ENCODE data around the gene COL15A1. TPM values are rescaled to one million over a fixed set of nuclear protein-coding genes. Genes with fewer than 3 reads are reported as not detected.
A peak's percentile ranks its signal among the peaks of the same experiment; 100 is the strongest.
"Not testable (repeated sequence)": the region's sequence is repeated elsewhere in the genome, so short reads cannot be mapped to it uniquely, and the experiment has no call there.

Gene COL15A1
- polyA plus RNA-seq, 4 donors, result 0.22 to 12.5 (median 2.5) TPM

- FAIRE-seq (no peak), DNase-seq (no peak)
Observed at GRCh38 chr9:99090336-99091130, 146.8 kb downstream of the COL15A1 start.

GRCh38 chr9:99092643-99093491 is 149.2 kb downstream of the COL15A1 start:
- no peak for FAIRE-seq
- peak in 1 of 2 donors; percentile 41 for DNase-seq
- Histone ChIP-seq H3K4me1 (ENCODE audit: control insufficient read depth in 3 of 3, insufficient read depth in 2 of 3, low read depth in 1 of 3, low read length in 2 of 3) (no peaks in the 10 kb centered on the region), H3K27ac (ENCODE audit: low read depth in 1 of 3, low read length in 2 of 3) (no peak overlapping the region), H3K4me3 (ENCODE audit: low read depth in 1 of 3, low read length in 3 of 3) (no peak overlapping the region), H3K9me3 (ENCODE audit: control insufficient read depth in 2 of 2, insufficient read depth in 1 of 2, low read depth in 1 of 2, low read length in 1 of 2) (peaks cover 0 to 8% of the 10 kb centered on the region in 2 donors), H3K27me3 (ENCODE audit: control insufficient read depth in 3 of 3, insufficient read depth in 3 of 3, low read length in 3 of 3) (no peaks in the 10 kb centered on the region), H3K36me3 (ENCODE audit: control insufficient read depth in 3 of 3, insufficient read depth in 2 of 3, low read depth in 1 of 3, low read length in 3 of 3) (no peaks in the 10 kb centered on the region)
- WGBS, 3 donors, result 60 to 80% (median 72%) methylated on average over 6 of the region's 6 CpGs

More at GRCh38 chr9:99090336-99091130, 146.8 kb downstream of the COL15A1 start:
- Histone ChIP-seq H3K27me3 (ENCODE audit: control insufficient read depth in 3 of 3, insufficient read depth in 3 of 3, low read length in 3 of 3) (peaks cover 0 to 3% (median 0%) of the 10 kb centered on the region in 3 donors), H3K27ac (ENCODE audit: low read depth in 1 of 3, low read length in 2 of 3) (no peak overlapping the region), H3K9me3 (ENCODE audit: control insufficient read depth in 2 of 2, insufficient read depth in 1 of 2, low read depth in 1 of 2, low read length in 1 of 2) (peaks cover 0 to 8% of the 10 kb centered on the region in 2 donors), H3K4me1 (ENCODE audit: control insufficient read depth in 3 of 3, insufficient read depth in 2 of 3, low read depth in 1 of 3, low read length in 2 of 3) (no peaks in the 10 kb centered on the region), H3K4me3 (ENCODE audit: low read depth in 1 of 3, low read length in 3 of 3) (no peak overlapping the region), H3K36me3 (ENCODE audit: control insufficient read depth in 3 of 3, insufficient read depth in 2 of 3, low read depth in 1 of 3, low read length in 3 of 3) (no peaks in the 10 kb centered on the region)
- WGBS, 3 donors, result 89 to 95% (median 92%) methylated on average over 5 of the region's 5 CpGs

- FAIRE-seq (no peak), DNase-seq (no peak)
- Histone ChIP-seq H3K9me3 (ENCODE audit: control insufficient read depth in 2 of 2, insufficient read depth in 1 of 2, low read depth in 1 of 2, low read length in 1 of 2) (peaks cover 0 to 8% of the 10 kb centered on the region in 2 donors), H3K36me3 (ENCODE audit: control insufficient read depth in 3 of 3, insufficient read depth in 2 of 3, low read depth in 1 of 3, low read length in 3 of 3) (no peaks in the 10 kb centered on the region), H3K4me3 (ENCODE audit: low read depth in 1 of 3, low read length in 3 of 3) (no peak overlapping the region), H3K4me1 (ENCODE audit: control insufficient read depth in 3 of 3, insufficient read depth in 2 of 3, low read depth in 1 of 3, low read length in 2 of 3) (no peaks in the 10 kb centered on the region), H3K27ac (ENCODE audit: low read depth in 1 of 3, low read length in 2 of 3) (no peak overlapping the region), H3K27me3 (ENCODE audit: control insufficient read depth in 3 of 3, insufficient read depth in 3 of 3, low read length in 3 of 3) (no peaks in the 10 kb centered on the region)
- WGBS, 3 donors, result 76 to 86% (median 80%) methylated on average over 3 of the region's 3 CpGs
Observed at GRCh38 chr9:99093492-99093791, 149.7 kb downstream of the COL15A1 start.

- Histone ChIP-seq H3K27ac (ENCODE audit: low read depth in 1 of 3, low read length in 2 of 3) (no peak overlapping the region), H3K4me3 (ENCODE audit: low read depth in 1 of 3, low read length in 3 of 3) (no peak overlapping the region), H3K36me3 (ENCODE audit: control insufficient read depth in 3 of 3, insufficient read depth in 2 of 3, low read depth in 1 of 3, low read length in 3 of 3) (no peaks in the 10 kb centered on the region), H3K4me1 (ENCODE audit: control insufficient read depth in 3 of 3, insufficient read depth in 2 of 3, low read depth in 1 of 3, low read length in 2 of 3) (no peaks in the 10 kb centered on the region), H3K9me3 (ENCODE audit: control insufficient read depth in 2 of 2, insufficient read depth in 1 of 2, low read depth in 1 of 2, low read length in 1 of 2) (no peaks in the 10 kb centered on the region), H3K27me3 (ENCODE audit: control insufficient read depth in 3 of 3, insufficient read depth in 3 of 3, low read length in 3 of 3) (no peaks in the 10 kb centered on the region)
- no peak for FAIRE-seq
- DNase-seq, result no peak
- 72 to 82% (median 79%) methylated on average over 3 of the region's 3 CpGs for WGBS, 3 donors
Observed at GRCh38 chr9:99095565-99095964, 151.9 kb downstream of the COL15A1 start.

- Histone ChIP-seq H3K4me3 (ENCODE audit: low read depth in 1 of 3, low read length in 3 of 3) (no peak overlapping the region), H3K27me3 (ENCODE audit: control insufficient read depth in 3 of 3, insufficient read depth in 3 of 3, low read length in 3 of 3) (no peaks in the 10 kb centered on the region), H3K27ac (ENCODE audit: low read depth in 1 of 3, low read length in 2 of 3) (no peak overlapping the region), H3K36me3 (ENCODE audit: control insufficient read depth in 3 of 3, insufficient read depth in 2 of 3, low read depth in 1 of 3, low read length in 3 of 3) (no peaks in the 10 kb centered on the region), H3K9me3 (ENCODE audit: control insufficient read depth in 2 of 2, insufficient read depth in 1 of 2, low read depth in 1 of 2, low read length in 1 of 2) (no peaks in the 10 kb centered on the region), H3K4me1 (ENCODE audit: control insufficient read depth in 3 of 3, insufficient read depth in 2 of 3, low read depth in 1 of 3, low read length in 2 of 3) (no peaks in the 10 kb centered on the region)
- 84 to 89% (median 89%) methylated on average over 3 of the region's 3 CpGs for WGBS, 3 donors
- DNase-seq, result no peak
- FAIRE-seq, result no peak
Observed at GRCh38 chr9:99096409-99096808, 152.7 kb downstream of the COL15A1 start.

- not testable (repeated sequence) for H3K4me3 ChIP-seq (ENCODE audit: low read depth in 1 of 3, low read length in 3 of 3); H3K9me3 ChIP-seq (ENCODE audit: control insufficient read depth in 2 of 2, insufficient read depth in 1 of 2, low read depth in 1 of 2, low read length in 1 of 2); H3K27ac ChIP-seq (ENCODE audit: low read depth in 1 of 3, low read length in 2 of 3); H3K27me3 ChIP-seq (ENCODE audit: control insufficient read depth in 3 of 3, insufficient read depth in 3 of 3, low read length in 3 of 3); FAIRE-seq; DNase-seq; H3K36me3 ChIP-seq (ENCODE audit: control insufficient read depth in 3 of 3, insufficient read depth in 2 of 3, low read depth in 1 of 3, low read length in 3 of 3)
- WGBS, 3 donors, result 84 to 87% (median 86%) methylated on average over 5 of the region's 5 CpGs
- H3K4me1 ChIP-seq (ENCODE audit: control insufficient read depth in 3 of 3, insufficient read depth in 2 of 3, low read depth in 1 of 3, low read length in 2 of 3), result peaks cover 0 to 18% (median 0%) of the 10 kb centered on the region in 3 donors
Observed at GRCh38 chr9:99099806-99100585, 156.3 kb downstream of the COL15A1 start.

GRCh38 chr9:99101271-99101670 is 157.6 kb downstream of the COL15A1 start:
- Histone ChIP-seq H3K9me3 (ENCODE audit: control insufficient read depth in 2 of 2, insufficient read depth in 1 of 2, low read depth in 1 of 2, low read length in 1 of 2) (no peaks in the 10 kb centered on the region), H3K27ac (ENCODE audit: low read depth in 1 of 3, low read length in 2 of 3) (no peak overlapping the region), H3K4me3 (ENCODE audit: low read depth in 1 of 3, low read length in 3 of 3) (no peak overlapping the region), H3K36me3 (ENCODE audit: control insufficient read depth in 3 of 3, insufficient read depth in 2 of 3, low read depth in 1 of 3, low read length in 3 of 3) (no peaks in the 10 kb centered on the region), H3K4me1 (ENCODE audit: control insufficient read depth in 3 of 3, insufficient read depth in 2 of 3, low read depth in 1 of 3, low read length in 2 of 3) (peaks cover 0 to 18% (median 0%) of the 10 kb centered on the region in 3 donors), H3K27me3 (ENCODE audit: control insufficient read depth in 3 of 3, insufficient read depth in 3 of 3, low read length in 3 of 3) (no peaks in the 10 kb centered on the region)
- DNase-seq (no peak), FAIRE-seq (no peak)
- WGBS, 3 donors, result 95 to 97% (median 97%) methylated on average over 5 of the region's 5 CpGs

GRCh38 chr9:99101812-99102211 is 158.1 kb downstream of the COL15A1 start:
- no peaks in the 10 kb centered on the region for H3K27me3 ChIP-seq (ENCODE audit: control insufficient read depth in 3 of 3, insufficient read depth in 3 of 3, low read length in 3 of 3)
- 95 to 99% (median 99%) methylated on average over 2 of the region's 2 CpGs for WGBS, 3 donors
- H3K36me3 ChIP-seq (ENCODE audit: control insufficient read depth in 3 of 3, insufficient read depth in 2 of 3, low read depth in 1 of 3, low read length in 3 of 3), result no peaks in the 10 kb centered on the region
- peaks cover 0 to 22% (median 0%) of the 10 kb centered on the region in 3 donors for H3K4me1 ChIP-seq (ENCODE audit: control insufficient read depth in 3 of 3, insufficient read depth in 2 of 3, low read depth in 1 of 3, low read length in 2 of 3)
- DNase-seq (no peak), FAIRE-seq (no peak)
- H3K9me3 ChIP-seq (ENCODE audit: control insufficient read depth in 2 of 2, insufficient read depth in 1 of 2, low read depth in 1 of 2, low read length in 1 of 2), result no peaks in the 10 kb centered on the region
- H3K4me3 ChIP-seq (ENCODE audit: low read depth in 1 of 3, low read length in 3 of 3), result no peak overlapping the region
- H3K27ac ChIP-seq (ENCODE audit: low read depth in 1 of 3, low read length in 2 of 3), result no peak overlapping the region

All from small intestine (tissue), 7 donors.